Fibroblast of mammary gland (primary cell): Measurements from ENCODE around the gene AEBP2.
A peak's percentile ranks its signal among the peaks of the same experiment; 100 is the strongest.

ENCODE experiments used
- DNase-seq: peaks from one replicate; pipeline ENCODE4 v3.0.0-alpha.2; 2010; ENCODE audit warnings: low read depth
- H3K4me3 ChIP-seq: 2 replicates; pipeline ENCODE4 v1.5.1; 2011; ENCODE audit warnings: low read depth, mild to moderate bottlenecking, low read length, moderate library complexity; ENCODE audit not compliant: control insufficient read depth
- CTCF ChIP-seq: conservative IDR thresholded peaks from 2 replicates; pipeline ENCODE4 v1.5.1; 2011; ENCODE audit warnings: low read depth, low read length, inconsistent platforms; ENCODE audit not compliant: control insufficient read depth, insufficient read depth

Gene AEBP2

GRCh38 chr12:19435831-19436497 lies 3.3 kb upstream of the AEBP2 start:
- TF ChIP-seq CTCF: no peak
- DNase-seq: no peak
- H3K4me3 ChIP-seq: no peak overlapping the region

- no peak for TF ChIP-seq CTCF
- H3K4me3 ChIP-seq: no peak overlapping the region
- no peak for DNase-seq
Measured at GRCh38 chr12:19436931-19437330, 2.4 kb upstream of the AEBP2 start.

- no peak for TF ChIP-seq CTCF
- H3K4me3 ChIP-seq: no peak overlapping the region
- DNase-seq: no peak
Measured at GRCh38 chr12:19437996-19438395, 1.3 kb upstream of the AEBP2 start.

GRCh38 chr12:19440019-19440858 lies 947 bp downstream of the AEBP2 start:
- TF ChIP-seq CTCF: no peak

GRCh38 chr12:19440916-19441315 lies 1.6 kb downstream of the AEBP2 start:
- peak overlapping the region; percentile 62 for H3K4me3 ChIP-seq
- DNase-seq: no peak
- no peak for TF ChIP-seq CTCF

More at GRCh38 chr12:19440019-19440858, 947 bp downstream of the AEBP2 start:
- DNase-seq: peak; percentile 53
- H3K4me3 ChIP-seq: peak overlapping the region; percentile 62

GRCh38 chr12:19443585-19443984 lies 4.3 kb downstream of the AEBP2 start:
- H3K4me3 ChIP-seq: no peak overlapping the region
- no peak for TF ChIP-seq CTCF
- DNase-seq: no peak
